ENCODE measurements around the gene KLHL15. TPM values are rescaled to one million over a fixed set of nuclear protein-coding genes. Genes with fewer than 3 reads are reported as not detected.

KLHL15 gene
- total and polyA plus RNA-seq, 9 donors, result 3.7 to 19.2 (median 12.6) TPM

DNA sequence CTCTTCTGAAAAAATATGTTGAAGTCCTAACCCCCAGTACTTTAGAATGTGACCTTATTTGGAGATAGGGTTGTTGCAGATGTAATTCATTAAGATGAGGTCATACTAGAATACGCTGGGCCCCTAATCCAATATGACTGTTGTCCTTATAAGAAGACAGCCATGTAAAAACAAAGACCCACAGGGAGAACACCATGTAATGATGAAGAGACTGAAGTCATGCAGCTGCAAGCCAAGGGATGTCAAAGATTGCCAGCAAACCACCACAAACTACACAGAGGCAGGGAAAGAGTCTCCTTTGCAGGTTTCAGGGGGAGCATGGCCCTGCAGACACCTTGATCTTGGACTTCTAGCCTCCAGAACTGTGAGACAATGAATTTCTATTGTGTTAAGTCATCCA lies 81.8 kb downstream of the KLHL15 start:
- Histone ChIP-seq H3K9me3 (no peaks in the 10 kb centered on the region), H3K27ac (no peak overlapping the region), H3K27me3 (no peaks in the 10 kb centered on the region), H3K36me3 (no peaks in the 10 kb centered on the region), H3K4me3 (no peak overlapping the region), H3K4me1 (ENCODE audit: insufficient read depth) (no peaks in the 10 kb centered on the region)
- no peak for DNase-seq
- 73 to 87% (median 82%) methylated on average over 1 of the region's 1 CpG for WGBS, 3 donors
- TF ChIP-seq, protein P1, sequence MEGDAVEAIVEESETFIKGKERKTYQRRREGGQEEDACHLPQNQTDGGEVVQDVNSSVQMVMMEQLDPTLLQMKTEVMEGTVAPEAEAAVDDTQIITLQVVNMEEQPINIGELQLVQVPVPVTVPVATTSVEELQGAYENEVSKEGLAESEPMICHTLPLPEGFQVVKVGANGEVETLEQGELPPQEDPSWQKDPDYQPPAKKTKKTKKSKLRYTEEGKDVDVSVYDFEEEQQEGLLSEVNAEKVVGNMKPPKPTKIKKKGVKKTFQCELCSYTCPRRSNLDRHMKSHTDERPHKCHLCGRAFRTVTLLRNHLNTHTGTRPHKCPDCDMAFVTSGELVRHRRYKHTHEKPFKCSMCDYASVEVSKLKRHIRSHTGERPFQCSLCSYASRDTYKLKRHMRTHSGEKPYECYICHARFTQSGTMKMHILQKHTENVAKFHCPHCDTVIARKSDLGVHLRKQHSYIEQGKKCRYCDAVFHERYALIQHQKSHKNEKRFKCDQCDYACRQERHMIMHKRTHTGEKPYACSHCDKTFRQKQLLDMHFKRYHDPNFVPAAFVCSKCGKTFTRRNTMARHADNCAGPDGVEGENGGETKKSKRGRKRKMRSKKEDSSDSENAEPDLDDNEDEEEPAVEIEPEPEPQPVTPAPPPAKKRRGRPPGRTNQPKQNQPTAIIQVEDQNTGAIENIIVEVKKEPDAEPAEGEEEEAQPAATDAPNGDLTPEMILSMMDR (IDR thresholded peaks at IDR 0.05), result no peak
- TF ChIP-seq EP300 (IDR thresholded peaks at IDR 0.05), result no peak
- TF ChIP-seq POLR2A (IDR thresholded peaks at IDR 0.05), result no peak
- intact Hi-C loops (cut with DNase I), result no loop called here

DNA sequence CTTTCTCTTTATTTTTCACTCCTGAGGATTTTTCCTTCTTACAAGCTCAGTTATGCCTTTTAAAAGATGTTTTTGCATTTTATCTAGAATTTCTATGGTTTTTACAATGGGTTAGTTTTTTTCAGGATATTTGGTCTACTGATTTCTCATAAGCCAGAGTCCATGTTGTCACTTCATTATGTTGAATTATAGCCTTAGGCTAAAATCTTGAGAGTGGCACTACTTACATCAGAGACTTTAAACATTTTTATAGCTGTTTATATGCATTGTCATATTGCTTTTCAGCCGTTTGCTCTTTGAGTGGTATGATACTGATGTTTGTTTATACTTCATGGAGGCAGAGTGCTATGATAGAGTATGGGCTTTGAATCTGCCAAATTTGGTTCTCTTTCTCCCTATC lies 82.8 kb downstream of the KLHL15 start:
- H3K4me3 ChIP-seq, result no peak overlapping the region
- no peak overlapping the region for H3K27ac ChIP-seq
- DNase-seq, result no peak
- 15 to 31% (median 26%) methylated on average over 1 of the region's 1 CpG for WGBS, 3 donors
- no peaks in the 10 kb centered on the region for H3K9me3 ChIP-seq
- TF ChIP-seq EP300 (IDR thresholded peaks at IDR 0.05), result no peak
- TF ChIP-seq POLR2A (IDR thresholded peaks at IDR 0.05), result no peak
- TF ChIP-seq, protein P1 (IDR thresholded peaks at IDR 0.05), result no peak
- no peaks in the 10 kb centered on the region for H3K27me3 ChIP-seq
- intact Hi-C loops (cut with DNase I), result no loop called here
- H3K36me3 ChIP-seq, result no peaks in the 10 kb centered on the region
- no peaks in the 10 kb centered on the region for H3K4me1 ChIP-seq (ENCODE audit: insufficient read depth)

DNA sequence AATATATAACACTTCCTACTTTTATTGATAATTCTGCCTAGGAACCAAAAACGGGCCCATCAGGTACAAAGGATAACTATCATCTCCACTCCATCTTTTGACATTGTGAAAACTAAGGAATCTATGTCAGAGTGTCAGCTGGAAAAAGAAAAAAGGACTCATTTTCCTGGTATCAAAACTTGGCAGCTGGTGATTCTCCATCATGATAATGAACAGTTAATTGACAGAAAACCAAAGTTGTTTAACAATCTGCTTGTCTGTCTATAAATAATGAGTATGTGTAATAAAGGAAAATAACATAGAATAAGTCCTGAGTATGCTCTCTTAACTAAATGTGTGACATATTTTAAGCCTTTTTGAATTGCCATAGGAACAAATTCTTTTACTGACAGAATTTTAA lies 87.8 kb downstream of the KLHL15 start:
- TF ChIP-seq POLR2A (IDR thresholded peaks at IDR 0.05) (no peak), EP300 (IDR thresholded peaks at IDR 0.05) (no peak)
- TF ChIP-seq, protein P1 (IDR thresholded peaks at IDR 0.05), result no peak
- no peak overlapping the region for H3K27ac ChIP-seq
- no peaks in the 10 kb centered on the region for H3K36me3 ChIP-seq
- 24 to 37% (median 30%) methylated on average over 1 of the region's 1 CpG for WGBS, 3 donors
- H3K9me3 ChIP-seq, result no peaks in the 10 kb centered on the region
- intact Hi-C loops (cut with DNase I), result no loop called here
- H3K4me3 ChIP-seq, result no peak overlapping the region
- no peaks in the 10 kb centered on the region for H3K4me1 ChIP-seq (ENCODE audit: insufficient read depth)
- no peaks in the 10 kb centered on the region for H3K27me3 ChIP-seq
- no peak for DNase-seq

DNA sequence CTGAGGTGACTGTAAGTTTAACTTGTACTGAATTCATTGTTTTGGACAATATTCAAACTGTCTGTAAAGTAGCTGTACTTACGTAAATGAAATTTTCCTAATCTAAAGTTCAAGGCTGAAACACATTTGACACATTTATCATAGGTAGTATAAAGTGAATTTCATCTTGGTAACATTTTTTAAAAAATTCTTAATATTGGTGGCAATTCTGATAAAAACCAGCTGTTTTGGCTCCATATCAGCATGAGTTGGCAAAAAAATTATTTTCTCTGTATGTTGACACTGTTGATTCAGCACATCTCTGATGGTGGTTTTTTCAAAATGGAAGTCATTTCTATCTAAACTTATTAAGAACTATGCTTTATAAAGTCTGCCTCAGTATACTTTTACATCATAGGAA lies 88.3 kb downstream of the KLHL15 start:
- no peak overlapping the region for H3K27ac ChIP-seq
- TF ChIP-seq, protein P1 (IDR thresholded peaks at IDR 0.05), result no peak
- no peak for TF ChIP-seq POLR2A (IDR thresholded peaks at IDR 0.05)
- no peaks in the 10 kb centered on the region for H3K27me3 ChIP-seq
- intact Hi-C loops (cut with DNase I), result no loop called here
- H3K4me3 ChIP-seq, result no peak overlapping the region
- DNase-seq, result no peak
- WGBS, 3 donors, result 6 to 21% (median 12%) methylated on average over 1 of the region's 1 CpG
- H3K36me3 ChIP-seq, result no peaks in the 10 kb centered on the region
- no peaks in the 10 kb centered on the region for H3K4me1 ChIP-seq (ENCODE audit: insufficient read depth)
- no peaks in the 10 kb centered on the region for H3K9me3 ChIP-seq

- no peak overlapping the region for H3K27ac ChIP-seq
- 71 to 83% (median 73%) methylated on average over 4 of the region's 4 CpGs for WGBS, 3 donors
- H3K4me1 ChIP-seq (ENCODE audit: insufficient read depth), result no peaks in the 10 kb centered on the region
- H3K9me3 ChIP-seq, result no peaks in the 10 kb centered on the region
- no peak overlapping the region for H3K4me3 ChIP-seq
- TF ChIP-seq, protein P1 (IDR thresholded peaks at IDR 0.05), result no peak
- TF ChIP-seq EP300 (IDR thresholded peaks at IDR 0.05), result no peak
- no peak for TF ChIP-seq POLR2A (IDR thresholded peaks at IDR 0.05)
- intact Hi-C loops (cut with DNase I), result no loop called here
- H3K36me3 ChIP-seq, result no peaks in the 10 kb centered on the region
- H3K27me3 ChIP-seq, result no peaks in the 10 kb centered on the region
- DNase-seq, result no peak
Measured at GRCh38 chrX:23937100-23937499, 89.9 kb downstream of the KLHL15 start.
